ENCODE data around the gene ROR1.

The ROR1 gene

DNA sequence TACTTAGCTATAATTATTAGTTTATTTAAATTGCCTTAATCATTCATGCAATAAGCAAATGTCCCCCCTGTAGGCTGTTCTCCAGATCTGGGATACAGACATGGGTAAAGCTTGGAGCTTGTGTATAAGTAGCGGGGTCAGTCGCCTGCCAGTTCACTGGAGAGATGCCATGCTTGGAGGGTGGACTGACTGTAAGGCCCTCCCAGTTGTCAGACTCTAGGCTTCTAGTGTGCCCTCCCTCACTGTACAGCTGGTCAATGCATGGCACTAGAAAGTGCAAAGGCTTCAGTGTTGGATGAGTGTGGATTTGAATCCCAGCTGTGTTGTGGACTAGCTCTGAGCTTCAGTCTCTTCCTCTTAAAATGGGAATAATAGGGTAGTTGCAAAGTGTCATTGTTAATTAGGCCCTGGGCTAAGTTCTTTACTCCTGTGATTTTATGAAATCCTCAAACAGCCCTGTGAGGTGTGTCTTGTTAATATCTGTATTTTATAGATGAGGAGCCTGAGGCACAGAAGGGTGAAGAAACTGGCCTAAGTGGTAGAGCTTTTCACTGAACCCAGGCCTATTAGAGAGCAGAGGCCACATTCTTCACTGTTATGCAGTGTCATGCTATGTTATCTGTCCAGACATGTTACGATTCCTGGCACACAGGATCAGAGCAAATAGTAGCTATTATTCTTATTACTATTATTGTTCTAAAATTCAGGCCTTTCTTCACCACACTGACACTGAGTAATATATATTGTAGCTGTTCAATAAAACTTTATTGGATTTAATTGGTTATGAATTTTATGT, 85.9 kb downstream of the ROR1 start:
- ATAC-seq, result no peak

DNA sequence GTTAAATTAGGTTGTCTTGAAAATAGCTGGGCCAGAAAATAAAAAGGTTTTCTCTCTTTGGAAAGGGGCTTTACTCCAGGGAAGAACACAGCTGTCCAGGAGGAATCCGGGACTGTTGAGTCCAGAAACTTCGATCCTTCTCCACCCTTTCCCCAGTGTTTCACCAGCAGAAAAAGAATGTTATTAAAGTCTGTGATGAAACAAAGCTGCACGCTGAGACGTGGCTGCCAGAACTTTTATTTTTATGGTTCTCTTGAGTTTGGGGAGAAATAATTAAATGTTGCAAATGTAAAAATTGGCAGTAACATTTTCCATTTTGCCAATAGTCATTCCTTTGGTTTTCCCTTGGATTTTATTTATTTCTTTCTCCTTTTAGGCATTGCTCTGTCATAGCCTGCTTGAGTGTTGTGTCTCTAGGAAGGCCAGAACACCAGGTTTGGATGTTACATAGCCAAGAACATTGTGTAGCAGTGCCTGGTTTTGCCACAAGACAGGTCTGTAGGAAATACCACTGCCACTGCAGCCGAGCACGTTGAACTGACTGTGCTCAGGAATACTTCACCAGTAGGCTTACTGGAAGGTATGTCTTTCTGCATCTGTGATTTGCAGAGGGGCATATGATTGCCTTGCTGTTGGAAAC, 87.4 kb downstream of the ROR1 start:
- no peak for ATAC-seq

DNA sequence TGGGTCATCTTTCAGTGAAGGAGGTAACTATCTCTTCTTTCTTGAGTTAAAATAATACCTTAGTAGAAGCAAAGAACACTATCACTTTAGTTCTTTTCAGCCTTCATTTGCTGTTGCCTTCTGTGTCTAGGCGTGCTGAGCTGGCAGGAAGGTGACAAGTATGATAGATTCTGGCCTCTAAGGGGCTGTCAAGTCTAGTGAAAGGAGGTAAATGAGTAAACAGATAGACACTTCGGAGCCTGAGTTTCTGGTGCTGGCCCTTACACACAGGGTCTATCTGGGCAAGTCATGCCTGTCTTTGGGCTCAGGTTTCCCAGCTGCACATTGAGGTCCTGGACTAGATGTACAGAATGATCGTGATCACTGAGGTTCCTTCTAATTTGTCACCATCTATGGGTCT, 89.3 kb downstream of the ROR1 start:
- no peak for ATAC-seq

DNA sequence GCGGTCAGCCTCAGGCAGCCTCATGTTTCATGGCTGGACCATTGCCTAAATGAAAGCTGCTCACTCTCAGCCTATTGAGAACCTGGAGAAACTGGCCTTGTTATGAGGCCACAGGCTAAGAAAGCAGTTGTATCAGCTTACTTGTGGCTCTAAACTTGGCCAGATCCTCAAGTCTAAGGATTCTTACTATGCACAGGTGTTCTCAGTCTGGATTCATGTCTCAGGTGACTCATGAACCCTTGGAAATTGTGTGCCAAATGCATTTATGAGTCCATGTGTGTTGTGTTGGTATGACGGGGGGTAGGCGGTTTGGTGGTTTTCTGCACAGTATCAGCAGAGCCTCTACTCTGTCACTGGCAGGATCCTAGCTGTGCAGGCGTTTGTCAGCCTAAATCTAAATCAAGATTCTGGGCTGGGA, 90.4 kb downstream of the ROR1 start:
- ATAC-seq, result no peak

DNA sequence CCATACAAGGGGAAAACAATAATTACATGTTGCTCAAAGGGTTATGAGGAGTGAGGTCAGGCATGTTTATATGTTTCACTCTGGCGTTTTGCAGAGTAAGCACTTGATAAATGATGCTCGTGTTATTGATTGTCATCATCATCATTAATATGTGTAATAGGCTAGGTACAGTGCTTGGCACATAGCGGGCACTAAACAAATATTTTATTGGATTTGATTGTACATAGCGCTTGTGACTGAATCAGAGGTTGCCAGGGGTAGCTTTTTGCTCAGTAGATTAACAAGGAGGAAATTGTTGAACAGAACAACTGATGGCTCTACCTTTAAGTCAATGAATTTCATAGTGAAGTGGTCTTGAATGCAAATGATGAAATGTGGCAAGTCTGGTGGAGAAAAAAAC, 91.7 kb downstream of the ROR1 start:
- ATAC-seq, result no peak

DNA sequence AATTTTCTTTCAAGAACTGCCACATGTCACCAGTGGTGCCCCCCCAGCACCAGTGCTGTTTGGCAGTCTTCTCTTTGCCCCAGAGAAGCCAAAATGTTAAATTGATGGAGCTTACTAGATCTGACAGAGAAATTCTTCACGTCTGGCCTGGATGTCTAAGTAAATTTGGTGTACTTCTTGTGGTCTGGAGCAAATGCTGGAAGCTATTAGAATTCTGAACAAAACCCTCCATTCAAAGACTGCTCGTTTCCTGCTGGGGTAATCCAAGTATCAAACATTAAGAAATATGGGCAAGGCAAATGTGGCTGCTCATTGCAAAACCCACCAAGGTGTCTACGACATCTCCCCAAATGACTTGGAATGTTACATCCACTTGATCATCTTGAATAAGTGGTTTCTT, 92.3 kb downstream of the ROR1 start:
- no peak for ATAC-seq

DNA sequence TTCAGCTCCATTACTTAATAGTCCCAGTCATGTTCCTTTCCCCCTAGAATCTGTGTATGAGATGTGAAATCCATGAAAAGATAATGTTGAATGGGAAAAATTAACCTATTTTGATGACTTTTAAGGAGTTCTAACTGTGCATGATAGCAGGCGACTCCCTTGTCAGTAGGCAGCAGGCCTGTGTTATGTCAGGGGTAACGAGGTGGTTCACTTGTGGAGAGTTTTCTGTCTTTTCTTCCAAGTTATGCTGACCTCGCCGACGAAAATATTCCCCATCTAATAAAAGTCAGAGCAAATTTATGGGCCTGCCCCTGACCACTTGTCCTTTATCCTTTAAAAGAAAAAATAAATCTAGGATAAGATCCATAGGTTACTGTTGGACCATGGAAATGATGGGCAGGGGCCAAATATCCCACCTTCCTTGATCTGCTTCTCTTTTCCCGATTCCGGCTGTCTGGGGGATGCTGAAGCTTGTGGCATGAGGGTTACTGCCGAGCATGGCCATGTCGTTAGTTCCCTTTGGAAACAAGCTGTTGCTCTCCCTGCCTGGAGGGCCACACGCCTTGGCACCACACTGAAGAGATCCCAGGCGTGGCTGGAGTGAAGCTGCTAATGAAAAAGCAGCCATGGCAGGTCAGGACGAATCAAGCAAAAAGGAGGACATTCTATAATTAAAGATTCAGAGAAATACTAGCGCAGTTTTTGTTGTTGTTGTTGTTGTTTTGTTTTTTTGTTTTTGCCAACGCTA, 93.8 kb downstream of the ROR1 start:
- ATAC-seq, result no peak

DNA sequence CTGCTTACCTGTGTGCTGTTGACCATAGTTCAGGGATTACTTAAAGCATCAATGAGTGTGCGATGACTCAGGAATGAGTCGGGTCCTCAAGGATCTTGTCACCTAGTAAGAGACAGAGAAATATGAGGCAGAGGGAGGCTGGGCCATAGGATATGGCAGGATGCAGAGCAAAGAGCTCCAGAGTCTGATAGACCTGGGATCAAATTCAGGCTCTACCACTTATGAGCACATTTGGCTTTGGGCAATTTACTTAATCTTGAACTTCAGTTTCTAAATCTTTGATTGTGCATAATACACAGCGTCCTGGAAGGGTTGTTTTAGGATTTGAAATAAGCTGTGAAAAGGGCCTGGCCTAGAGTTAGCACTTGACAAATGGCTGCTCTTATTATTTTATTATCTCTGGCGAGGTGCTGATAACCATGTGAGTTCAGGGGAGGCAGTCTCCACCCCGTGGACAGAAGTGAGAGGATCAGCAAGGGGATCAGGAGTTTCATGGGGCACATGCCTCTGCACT, 94.5 kb downstream of the ROR1 start:
- no peak for ATAC-seq

DNA sequence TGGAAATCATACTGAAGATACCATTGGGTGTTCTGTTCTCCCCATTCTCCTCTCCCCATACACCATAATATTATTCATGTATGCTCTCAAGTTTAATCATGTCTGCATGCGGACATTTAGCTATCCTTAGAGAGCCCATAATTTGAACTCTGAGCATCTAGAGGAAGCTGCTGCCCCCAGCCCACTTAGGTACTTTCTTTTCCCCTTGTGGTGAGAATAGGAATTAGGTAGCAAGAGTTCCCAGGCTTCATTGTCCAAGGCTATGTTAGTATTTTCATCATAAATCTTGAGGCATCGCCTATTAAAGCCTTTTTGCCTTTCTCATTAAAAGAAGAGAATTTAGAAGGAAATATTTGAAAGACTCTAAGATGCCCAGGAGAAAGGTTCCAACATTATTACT, 96.3 kb downstream of the ROR1 start:
- no peak for ATAC-seq

DNA sequence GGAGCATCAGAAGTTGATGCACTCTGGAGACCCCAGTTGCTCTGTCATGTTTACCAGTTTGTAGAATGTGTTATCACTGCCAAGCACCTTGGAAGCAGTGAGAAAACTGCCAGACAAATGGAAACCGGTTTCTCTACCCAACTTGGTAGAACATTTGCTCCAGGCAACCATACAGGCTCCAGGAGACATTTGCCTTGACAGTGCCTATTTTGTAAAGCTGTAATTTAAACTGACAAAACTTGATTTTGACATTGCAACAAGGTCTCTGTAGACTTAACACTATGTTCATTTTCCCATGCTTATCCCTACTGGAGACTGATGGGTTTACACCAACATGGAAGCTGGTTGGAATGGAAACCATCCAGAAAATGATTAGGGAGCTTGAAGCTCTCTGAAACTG, 97.6 kb downstream of the ROR1 start:
- no peak for ATAC-seq

DNA sequence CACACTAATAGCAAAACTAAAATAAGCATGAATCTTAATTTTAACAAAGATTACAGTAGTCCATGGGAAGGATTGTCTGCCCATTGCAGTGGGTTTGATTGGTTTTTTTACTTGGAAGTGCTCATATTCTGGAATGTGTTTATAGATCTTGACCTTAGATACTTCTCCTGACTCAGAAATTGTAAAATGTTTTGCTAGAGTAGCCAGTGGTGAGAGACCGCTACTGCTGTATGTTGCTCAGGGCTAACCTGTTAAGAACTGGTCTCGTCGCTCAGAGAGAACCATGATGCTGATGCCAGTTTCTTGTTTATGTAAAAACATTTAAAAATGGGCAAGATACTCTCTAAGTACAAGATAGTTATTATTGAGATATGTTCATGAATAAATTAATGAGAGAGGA, 99.9 kb downstream of the ROR1 start:
- ATAC-seq, result no peak

DNA sequence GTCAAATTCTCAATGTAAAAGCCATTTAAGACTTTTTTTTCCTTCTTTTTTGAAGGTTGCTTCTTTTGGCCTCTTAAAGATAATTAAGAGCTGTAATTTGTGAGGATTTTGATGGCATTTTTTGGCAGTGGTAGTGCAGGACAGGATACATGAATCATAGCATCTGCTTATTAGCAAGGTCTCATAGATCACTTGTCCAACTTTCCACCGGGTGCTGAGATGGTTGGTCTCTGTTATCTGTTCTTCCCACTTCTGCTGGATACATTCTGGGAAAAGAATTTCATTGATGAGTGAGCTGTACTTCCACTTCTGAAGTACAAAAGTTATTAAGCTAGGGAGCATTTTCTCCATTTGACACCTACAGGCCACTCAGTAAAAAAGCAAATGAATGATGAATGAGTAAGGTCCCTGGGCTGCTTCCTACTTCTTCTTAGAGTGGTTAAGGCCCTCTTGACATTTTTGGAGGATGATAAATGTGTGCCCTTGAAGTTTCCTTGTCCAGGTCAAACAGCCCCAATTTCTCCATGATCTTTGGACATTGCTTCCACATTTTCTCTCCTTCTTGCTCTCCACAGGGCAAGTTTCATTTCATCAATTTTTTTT, 100.6 kb downstream of the ROR1 start:
- no peak for ATAC-seq

DNA sequence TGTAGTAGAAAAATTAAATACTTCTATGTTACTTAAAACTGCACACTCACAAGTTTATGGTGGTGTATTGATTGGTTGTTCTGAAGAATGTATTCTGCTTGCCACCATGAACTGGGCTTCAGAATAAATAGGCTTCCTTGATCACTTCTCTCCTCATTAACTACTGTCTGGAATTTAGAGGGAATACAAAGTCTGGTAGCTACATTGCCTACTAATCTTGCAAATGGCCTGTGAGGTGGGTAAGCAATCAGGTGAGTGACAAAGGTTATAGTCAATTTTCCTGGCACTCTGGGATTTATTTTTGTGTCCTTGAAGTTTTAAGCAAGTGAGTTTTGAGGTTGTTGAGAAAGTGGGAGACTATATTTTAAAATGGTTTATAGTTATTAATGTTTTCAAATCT, 101.8 kb downstream of the ROR1 start:
- ATAC-seq, result no peak

DNA sequence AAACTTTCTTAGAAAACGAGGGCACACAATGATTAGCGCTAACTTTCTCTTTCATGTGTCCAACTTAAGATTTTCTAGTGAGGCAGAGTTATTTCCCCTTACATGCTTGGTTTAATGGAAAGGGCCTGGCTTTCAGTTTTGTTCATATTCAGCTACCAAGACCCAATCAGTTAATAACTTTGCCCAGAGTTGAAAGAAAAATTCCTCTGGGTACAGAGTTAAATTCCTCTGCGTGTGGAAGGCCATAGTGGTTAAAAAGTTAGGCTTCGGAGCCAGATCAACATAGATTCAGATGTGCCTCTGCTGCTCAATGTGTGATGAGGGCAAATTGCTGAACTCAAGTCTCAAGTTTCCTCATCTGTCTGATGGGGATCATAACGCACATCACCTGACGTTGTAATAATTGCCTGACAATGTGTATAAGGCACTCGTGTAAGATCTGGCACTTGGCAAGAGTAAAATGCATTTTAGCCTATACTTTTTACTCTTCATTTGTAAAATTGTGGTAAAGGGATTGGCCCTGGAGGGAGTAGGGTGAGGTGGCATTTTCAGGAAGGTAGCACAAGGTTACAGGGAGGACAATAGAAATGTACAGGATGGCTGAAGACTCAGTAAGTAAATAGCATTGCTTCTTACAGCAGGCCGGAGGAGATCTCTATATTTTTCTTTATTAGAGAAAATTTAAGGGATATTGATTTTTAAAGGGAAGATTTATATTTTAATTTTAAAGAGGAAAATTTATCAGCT, 103.4 kb downstream of the ROR1 start:
- ATAC-seq, result no peak

DNA sequence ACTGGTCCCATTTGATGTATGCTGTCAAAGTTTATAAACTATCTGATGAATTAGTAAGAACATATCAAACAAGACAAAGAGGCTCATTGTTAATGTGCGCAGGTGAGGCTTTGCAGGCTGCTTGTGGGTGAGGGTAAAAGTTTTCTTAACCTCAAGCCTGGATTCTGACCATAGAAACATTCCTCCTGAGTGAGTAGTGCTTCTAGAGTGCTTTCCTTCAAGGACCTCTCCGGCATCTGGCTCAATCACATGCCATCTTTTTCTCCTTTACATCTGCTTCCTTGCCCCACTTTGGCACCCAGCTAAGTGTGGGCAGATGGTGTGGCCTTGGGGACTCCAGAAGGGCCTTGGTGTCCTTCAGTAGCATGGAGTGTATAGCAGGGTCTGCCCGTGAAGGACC, 104.0 kb downstream of the ROR1 start:
- ATAC-seq, result no peak

DNA sequence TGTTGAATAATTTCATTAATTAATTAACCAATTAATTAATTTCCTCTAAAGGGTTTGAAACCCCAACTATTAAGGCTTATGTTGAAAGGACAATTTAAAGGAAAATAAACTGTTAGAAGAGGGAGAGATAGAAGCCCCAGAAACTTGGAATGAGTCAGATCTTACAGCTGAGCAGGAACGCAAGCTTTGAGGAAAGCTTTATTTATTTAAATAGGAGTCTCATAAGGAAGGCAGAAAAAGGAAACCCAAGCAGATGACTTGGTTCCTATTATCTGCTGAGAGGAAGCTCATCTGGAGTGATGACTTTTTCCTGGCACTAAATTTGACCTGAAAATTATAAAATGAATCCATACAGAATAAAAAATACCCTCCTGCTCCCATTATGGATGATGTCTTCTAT, 105.1 kb downstream of the ROR1 start:
- ATAC-seq, result no peak

DNA sequence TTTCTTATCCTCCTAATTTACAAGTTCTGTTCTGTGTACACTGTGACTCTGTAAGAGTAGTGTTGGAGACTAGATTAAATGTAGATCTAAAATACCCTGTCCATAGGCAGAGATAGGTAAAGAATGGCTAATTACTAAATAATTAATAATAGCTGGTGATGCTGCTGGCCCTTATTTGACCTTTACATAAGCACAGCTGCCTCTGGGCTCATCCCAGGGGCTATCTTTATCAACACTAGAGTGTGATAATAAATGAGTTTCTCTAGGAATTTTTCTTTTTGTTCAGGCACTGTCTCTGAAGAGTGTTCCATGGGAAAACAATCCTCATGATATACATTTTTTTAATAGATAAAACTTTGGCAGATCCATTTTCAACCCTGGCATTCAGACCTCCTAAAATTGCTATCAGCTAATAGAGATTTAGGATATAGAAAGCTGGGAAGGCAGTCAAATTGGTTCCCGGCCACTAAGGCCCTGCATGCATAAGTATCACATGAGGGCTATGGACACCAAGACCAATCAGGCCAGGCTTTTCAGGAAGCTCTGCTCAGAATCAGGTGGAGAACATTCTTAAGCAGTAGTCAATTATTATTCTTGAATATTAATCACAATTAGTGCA, 107.2 kb downstream of the ROR1 start:
- no peak for ATAC-seq

DNA sequence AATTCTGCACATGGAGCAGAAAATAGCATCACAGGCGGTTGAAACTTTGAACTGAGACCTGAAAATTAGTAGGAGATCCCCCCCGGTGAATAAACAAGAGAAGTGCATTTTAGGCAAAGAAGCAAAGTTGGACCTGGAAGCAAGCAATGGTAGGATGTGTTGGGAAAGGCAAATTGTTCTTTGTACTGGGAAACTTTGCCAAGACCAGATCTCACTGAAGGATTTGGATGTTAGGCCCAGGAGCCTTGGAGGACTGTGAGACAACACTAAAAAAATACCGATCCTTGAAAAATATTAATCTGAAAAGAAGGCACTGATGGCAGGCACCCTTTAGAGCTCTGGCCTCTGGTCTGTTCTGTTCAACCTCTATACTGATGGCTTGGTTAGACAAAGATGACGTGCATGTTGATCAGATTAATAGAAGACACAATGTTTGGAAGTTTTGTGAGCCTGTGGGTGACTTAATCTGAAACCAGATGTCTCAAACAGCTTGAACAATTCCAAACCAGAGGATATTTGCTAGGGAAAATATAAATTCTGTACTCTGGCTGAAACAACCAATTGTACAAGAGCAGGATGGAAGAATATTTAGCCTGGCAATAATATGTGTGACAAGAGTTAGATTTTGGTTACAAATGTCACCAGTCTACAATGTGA, 108.4 kb downstream of the ROR1 start:
- ATAC-seq, result no peak

DNA sequence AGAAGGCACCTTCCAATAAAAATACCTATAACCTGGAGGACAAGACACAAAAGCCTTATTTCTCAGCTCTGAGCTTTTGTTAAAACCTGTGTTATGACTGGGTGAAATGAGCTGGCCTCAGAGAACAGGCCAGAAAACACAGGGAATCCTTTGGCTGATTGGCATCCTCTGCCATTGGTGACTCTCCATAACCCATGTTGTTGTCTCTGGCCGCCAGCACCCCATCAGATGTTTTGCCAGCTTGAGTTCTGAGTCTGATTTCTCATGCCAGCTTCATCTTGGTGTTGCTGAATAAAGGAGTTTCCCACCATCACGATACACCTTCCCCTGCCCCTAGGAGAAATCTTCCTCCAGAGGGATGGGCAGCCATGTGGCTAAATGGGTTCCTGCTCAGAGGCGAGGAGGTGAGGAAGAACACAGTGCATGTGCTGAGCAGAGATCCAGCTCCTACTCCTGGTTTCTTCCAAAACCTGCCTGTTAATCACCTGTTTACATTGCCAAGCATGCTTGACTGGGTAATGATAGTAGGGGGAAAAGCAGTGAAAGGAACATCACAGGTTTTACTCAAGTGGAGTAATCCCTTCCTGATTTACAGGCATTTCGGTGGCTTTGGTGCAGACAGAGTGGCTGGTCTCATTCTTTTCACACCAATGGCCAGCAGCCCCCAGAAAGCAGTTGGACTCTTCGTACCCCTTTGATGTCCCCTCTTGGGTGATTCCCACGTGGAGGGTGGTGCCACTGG, 109.8 kb downstream of the ROR1 start:
- no peak for ATAC-seq

DNA sequence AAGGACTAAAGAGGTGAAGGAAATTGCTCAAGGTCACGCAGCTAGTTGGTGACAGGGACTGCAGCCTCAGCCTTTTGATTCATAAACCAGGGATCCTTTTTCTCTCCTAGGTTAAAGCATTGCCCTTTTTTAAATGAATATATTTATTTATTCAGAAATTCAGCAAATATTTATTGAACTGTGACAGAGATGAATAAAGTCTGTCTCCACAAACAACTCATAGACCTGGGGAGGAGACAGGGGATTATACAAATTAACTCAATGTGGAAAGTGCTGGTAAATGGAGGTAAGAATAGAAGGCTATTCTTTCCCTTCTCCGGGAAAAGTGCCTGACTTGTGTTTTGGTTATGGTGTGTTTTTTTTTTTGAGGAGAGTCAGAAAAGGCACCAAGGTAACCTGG, 110.7 kb downstream of the ROR1 start:
- ATAC-seq, result no peak

DNA sequence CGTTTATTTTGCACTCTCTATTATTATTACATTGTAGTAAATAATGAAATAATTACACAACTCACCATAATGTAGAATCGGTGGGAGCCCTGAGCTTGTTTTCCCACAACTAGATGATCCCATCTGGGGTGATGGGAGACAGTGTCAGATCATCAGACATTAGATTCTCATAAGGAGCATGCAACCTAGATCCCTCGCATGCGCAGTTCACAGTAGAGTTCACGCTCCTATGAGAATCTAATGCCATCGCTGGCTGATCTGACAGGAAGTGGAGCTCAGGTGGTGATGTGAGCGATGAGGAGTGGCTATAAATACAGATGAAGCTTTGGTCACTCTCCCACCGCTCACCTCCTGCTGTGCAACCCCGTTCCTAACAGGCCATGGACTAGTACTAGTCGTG, 112.1 kb downstream of the ROR1 start:
- ATAC-seq, result no peak

Data from activated CD4-positive, CD25-positive, alpha-beta regulatory T cell treated with anti-CD3 and anti-CD28 coated beads, Interleukin-2, amount 50 U/mL, for 24 hours (primary cell).